HG02763 (cell line): Measurements from ENCODE around the gene OR4F6.
"Not testable (repeated sequence)": the region's sequence is repeated elsewhere in the genome, so short reads cannot be mapped to it uniquely, and the experiment has no call there.

ENCODE experiments used
- ATAC-seq: cut with Tn5 transposase; IDR thresholded peaks from one replicate; pipeline ENCODE4 v1.9.1; 2021; ENCODE audit warnings: mild to moderate bottlenecking, moderate library complexity; ENCODE audit not compliant: unreplicated experiment

The OR4F6 gene, protein sequence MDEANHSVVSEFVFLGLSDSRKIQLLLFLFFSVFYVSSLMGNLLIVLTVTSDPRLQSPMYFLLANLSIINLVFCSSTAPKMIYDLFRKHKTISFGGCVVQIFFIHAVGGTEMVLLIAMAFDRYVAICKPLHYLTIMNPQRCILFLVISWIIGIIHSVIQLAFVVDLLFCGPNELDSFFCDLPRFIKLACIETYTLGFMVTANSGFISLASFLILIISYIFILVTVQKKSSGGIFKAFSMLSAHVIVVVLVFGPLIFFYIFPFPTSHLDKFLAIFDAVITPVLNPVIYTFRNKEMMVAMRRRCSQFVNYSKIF

DNA sequence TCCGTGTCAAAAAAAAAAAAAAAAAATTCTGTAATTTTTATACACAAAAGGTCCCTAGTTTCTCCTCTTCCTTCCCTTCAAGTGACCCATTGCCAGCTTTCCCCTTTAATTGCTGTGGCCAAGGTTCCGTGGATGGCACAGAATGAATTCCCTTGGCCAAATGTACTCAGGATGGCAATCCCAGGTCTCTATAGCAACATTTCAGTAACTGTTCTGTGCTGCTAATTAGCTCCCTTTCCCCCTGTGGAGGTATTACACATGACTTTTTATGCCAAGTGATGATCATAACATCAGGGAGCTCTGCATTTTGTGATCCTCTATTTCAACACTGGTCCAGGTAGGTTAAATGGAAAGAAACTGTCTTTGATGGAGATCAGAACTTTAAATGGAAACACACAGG lies at the start of gene OR4F6:
Gene OR4F6, plus strand, starts transcription at position 301 of the 400 bp plus-strand sequence. CDS start 2,211 bp downstream, outside the sequence.
- ATAC-seq, result no peak

DNA sequence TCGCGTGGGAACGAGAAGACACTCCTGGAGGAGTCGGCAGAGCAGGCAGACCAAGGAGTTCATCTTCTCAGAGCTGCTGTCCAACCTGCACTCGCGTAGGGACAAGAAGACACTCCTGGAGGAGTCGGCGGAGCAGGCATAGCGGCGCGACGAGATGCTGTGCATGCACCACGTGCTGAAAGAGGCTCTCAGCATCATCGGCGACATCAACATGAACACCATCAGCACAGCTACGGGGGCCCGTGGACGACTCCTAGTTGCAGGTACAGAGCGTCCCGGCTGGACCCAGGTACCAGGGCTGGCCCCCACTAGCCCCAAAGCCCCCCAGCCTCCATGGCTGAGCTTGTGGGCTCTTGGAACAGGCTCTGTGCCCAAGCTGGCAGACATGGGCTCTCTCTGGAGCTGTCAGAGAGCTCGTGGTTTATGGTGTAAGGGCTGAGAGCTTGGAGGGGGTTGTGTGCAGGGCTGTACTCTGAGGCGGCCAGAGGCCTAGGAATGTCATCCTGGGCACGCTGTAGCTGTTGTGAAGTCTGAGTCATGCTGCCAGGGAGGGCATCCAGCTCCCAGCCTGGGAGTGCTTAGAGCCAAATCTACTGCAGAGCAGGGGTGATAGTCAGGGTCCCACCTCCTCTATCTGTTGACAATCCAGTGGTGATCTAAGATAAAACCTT lies 38.5 kb upstream of the OR4F6 start:
- not testable (repeated sequence) for ATAC-seq

DNA sequence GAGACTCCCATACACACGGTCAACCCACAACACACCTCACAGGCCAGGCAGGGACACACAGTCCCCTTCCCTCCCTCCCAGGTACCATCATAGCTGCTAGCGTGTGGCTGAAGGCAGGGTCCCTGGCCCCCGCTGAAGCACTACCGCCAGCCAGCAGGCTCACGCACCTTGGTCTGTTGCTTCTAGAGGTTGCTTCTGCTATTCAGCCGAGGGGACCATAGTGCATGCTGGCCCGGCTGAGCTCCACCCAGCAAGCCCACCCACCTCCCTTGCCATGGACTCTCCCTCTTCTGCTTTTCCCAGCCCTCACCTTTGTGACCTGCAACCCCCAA lies 38.0 kb upstream of the OR4F6 start:
- not testable (repeated sequence) for ATAC-seq

DNA sequence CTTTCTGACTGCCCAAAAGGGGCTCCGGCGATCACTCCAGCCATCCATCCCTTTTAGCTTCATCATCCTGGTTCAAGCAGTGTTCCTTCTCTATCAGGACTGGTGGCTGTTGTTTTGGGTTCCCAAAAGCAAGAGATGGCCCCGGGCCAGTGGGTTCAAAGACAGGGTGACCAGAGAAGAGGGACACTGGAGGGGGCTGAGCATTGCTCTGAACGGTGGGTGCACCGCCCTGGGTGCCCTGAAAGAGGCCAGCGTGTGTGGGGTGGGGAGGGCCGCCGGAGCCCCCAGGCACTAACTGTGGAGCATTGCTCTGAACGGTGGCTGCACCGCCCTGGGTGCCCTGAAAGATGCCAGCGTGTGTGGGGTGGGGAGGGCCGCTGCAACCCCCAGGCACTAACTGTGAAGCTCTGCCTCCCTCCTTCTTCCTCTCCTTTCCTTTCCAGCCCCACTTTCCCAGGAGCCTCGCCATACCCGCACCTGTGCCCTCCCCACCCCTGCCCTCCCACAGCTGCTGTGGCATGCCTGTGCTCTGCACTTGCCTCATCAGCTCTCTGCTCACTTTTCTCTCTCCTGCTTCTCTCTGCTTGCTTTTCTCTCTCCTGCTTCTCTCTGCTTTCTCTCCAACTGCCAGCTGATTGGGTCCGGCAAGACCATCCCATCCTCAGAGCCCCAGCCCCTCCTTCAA lies 37.4 kb upstream of the OR4F6 start:
- no peak for ATAC-seq

DNA sequence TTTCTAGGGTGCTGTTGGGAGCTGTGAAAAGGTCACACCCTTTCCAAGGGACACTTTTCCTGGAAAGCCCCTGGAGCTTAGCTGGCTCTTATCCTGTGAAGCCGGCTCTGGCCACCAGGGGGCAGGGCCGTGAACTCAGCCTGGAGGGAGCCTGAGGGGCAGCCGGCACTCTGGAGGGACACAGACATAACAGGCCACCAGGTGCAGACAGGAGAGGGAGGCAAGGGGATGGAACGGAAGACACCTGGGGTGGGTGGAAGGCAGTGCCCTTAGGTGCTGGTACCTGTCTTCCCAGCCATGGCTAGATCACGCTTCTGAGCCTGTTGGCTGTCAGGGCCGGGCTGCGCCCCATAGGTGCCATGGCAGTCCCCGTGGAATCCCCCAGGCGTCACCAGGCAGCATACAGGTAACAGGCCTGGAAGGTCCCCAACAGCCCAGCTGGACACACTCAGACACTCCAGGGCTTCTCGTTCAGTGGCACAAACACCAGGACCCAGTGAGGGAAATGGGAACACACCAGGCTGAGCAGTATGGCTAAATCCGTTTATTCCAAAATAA lies 36.1 kb upstream of the OR4F6 start:
- not testable (repeated sequence) for ATAC-seq

DNA sequence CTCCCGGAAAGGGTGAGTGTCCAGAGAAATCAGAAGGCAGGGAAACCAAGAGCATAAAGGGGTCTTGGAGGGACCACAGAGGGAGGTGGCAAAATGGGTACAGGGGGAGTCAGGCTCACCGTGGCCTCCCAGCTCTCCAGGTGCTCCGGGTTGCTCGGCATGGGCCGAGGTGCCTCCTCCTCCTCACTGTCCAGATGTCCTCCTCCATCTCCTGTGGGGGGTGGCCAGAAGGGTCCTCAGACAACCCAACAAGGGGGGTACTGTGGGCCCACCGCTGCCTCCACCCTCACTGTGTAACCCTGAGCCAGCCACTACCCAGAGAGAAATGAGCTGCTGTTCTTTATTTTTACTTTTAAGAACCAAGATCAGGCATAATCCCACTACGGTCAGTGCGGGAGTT lies 30.4 kb upstream of the OR4F6 start:
- no peak for ATAC-seq

DNA sequence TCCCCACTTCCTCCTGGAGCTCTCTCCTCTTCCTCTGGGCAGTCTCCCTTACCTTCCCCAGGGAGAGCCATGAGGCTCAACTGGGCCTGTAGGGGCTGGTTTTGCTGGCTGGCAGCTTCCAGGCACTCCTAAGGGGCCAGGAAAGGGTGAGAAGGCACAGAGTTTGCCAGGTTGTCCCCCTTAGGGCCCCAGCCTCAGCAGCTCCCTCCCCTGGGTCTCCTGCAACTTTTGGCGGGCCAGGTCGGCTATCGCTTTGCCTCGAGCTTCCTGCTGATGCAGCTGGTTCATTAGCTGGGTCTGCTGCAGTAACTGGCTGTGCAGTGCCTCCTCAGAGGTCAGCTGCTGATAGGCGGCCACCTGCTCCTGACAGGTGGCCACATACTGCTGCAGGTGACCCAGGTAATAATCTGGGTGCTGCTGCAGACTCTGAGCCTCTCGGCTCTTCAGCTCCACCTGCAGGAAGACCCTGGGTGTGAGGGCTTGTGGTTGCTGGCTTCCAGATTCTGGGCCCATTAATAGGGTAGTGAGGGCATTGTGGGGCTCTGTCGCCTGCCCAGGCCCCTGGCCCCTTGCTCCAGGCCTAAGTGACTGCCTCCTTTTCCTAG lies 29.7 kb upstream of the OR4F6 start:
- ATAC-seq, result no peak

DNA sequence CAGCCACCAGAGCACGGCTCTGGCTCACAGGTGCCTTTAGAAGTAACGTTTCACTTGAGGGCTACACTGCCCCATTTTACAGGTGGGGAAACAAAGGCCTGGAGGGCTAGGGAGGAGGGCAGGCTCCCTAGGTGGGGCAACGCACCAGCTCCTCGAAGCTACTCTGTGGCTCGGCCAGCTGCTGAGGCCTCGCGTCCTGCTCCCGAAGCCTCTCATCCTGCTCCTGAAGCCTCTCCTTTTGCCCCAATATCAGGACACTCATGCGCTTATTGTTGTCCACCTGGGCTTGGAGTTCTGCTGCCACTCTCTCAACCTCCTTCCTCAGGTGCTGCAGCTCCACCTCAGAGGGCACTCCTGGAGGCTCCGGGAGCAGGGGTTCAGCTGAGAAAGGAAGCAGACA lies 28.2 kb upstream of the OR4F6 start:
- ATAC-seq, result no peak

DNA sequence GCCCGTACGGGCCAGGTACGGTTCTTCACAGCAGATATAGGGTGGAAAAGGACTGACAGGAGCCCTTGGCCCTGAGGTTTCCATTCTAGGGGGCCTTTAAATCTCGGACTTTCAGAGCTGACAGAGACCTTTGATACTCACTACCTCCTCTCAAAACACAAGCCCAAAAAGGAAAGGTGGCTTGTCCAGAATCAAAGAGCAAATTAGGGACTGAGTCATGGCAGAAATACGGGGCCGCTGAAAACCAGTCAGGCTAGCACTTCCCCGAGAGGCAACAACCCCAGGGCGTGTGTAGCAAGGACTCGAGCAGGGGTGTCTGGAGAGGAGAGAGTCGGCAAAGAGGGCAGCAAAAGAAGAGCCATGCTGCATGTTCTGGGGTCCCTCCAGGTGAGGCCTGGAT lies 24.7 kb upstream of the OR4F6 start:
- ATAC-seq, result not testable (repeated sequence)

DNA sequence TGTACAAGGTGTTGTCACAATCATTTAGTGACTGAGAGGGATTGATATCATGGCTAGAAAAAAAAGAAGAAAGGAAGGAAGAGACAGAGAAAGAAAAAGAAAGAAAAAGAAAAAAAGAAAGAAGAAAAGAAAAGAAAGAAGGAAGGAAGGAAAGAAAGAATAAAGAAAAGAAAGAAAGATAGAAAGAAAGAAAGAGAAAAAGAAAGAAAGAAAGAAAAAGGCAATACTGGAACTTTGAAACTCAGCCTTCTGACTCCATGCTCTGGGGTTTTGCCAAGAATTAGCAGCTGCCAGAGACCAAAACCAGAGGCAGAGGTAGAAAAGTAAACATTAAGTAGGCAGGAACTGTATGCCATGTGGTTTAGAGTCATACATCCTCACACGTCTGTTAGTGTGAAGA lies 23.1 kb upstream of the OR4F6 start:
- not testable (repeated sequence) for ATAC-seq

DNA sequence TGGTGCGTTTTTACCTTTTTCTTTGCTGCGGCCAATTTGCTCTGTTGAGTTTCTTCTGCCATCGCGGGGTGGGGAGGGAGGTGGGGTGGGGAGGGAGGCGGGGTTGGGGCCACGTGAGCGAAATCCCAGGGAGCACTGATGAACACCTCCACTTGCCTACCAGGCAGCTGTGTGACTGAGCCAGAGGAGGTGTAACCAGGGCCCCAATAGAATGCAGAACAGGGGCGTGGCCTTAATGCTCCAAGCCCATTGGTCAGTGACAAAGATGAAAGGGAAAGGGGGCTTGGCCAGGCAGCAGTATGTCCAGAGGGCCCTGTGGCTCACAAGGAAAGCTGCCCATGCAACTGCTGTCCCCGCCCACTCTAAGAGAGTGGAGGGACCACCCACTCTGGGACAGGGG lies 21.4 kb upstream of the OR4F6 start:
- ATAC-seq, result no peak

DNA sequence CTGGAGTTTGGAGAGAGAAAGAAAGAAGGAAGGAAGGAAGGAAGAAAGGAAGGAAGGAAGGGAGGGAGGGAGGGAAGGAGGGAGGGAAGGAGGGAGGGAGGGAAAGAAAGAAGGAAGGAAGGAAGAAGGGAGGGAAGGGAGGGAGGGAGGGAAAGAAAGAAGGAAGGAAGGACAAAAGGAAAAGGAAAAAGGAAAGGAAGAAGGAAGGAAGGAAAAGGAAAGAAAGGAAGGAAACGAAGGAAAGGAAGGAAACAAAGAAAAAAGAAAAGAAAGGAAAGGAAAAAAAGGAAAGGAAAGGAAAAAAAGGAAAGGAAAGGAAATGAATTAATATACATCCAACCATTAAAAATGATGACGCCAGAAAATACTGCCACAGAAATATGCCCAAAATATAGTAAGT lies 18.7 kb upstream of the OR4F6 start:
- ATAC-seq, result no peak

DNA sequence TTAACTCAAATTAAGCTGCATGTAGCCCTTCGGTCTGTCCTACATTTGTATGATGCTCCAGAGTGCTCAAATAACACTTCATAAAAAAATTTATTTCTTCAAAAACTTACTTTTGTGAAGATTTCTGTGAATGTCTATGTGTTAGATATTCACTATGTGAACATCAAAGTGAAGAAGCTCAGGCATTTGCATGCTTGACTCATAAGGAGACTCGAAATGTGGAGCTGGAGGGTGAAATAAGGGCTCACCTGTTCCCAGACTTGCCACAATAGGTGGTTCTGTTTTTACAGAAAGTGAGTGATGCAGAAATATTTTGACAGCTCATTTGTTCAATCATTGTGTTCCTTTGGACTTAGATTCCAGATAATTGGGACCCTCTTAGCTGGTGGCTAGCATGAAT lies 16.9 kb upstream of the OR4F6 start:
- ATAC-seq, result not testable (repeated sequence)

DNA sequence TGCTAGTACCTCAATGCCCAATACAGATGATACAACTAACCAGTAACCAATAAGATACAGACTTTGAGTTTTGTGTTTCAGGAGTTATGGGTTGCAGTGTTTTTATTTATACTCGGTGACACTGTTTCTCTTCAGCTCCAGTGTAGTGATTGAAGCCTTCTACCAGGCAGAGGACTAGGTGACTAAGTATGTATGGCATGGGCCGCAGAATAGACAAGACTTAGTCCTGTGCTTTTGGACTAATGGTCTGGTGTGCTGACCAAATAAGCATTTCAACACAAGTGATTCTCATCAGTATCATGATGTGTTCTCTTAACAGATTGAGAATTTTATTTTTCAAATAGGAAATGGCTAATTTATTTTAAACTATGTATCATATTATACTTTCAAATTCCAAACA lies 15.3 kb upstream of the OR4F6 start:
- ATAC-seq, result not testable (repeated sequence)

DNA sequence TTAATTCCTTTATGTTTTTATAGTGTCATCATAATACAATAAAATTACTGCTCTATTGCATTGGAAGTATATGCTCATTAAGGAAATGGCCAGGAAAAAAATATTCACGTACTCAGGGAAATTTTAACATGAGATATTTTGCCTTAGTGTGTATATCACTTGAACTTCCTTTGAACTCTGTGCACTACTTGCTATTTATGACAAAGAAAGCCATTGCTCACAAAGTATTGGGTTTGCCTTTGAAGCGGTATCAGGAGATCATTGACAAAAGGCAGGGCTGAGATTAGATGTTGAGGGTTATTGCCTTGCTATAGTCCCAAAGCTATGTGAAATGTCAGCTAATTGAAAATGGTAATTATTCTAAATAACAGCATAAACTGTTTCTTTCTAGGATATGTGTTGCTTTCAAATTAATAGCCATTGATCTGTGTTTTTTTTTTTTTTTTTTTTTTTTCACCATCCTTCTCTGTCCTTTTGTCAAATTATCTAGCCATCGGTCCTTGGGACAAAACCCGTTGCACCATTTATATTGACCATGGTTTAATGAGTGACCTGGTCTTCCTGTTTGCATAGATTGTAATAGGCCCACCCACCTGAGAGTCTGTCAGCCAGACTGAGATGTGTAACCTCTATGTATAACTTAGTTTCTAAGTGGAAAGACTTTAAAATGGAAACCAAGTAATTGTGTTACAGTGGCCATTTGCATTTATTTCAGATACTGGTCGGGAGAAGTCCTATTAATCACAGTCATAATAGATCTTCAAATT lies 14.6 kb upstream of the OR4F6 start:
- not testable (repeated sequence) for ATAC-seq

DNA sequence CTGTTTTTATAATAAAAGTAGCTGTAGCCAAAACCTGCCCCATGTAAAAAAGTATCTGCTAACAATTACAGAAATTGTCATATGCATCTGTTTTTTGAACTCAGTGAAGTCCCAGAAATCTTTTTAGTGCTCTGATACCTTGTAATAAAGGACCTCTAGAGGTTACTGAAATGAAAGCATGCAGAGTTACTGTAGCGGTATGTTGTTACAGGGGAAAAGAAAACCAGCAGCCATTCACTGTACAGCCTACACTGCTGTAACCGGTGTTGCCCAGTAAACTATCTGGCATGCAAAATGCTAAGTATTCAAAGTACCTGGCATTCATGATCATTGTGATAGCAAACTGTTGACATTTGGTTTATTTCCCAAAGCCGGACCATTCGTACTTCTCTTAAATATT lies 12.6 kb upstream of the OR4F6 start:
- not testable (repeated sequence) for ATAC-seq

DNA sequence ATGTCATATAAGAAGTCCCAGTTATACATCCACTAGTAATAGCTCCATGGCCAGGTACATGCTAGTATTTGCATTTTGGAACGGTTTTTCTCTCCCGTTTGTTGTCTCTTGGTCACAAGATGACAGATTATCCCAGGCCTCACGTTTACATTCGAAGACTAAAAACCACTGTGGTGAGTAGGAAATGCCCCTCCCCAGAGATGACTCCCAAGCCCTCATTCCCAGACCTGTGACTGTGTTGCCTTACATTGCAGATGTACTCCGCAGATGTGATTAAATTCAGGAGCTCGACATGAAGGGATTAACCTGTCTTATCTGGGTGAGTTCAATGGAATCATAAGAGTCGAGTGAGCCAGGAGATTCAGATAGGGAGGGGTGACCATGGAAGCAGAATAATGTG lies 9.3 kb upstream of the OR4F6 start:
- not testable (repeated sequence) for ATAC-seq

DNA sequence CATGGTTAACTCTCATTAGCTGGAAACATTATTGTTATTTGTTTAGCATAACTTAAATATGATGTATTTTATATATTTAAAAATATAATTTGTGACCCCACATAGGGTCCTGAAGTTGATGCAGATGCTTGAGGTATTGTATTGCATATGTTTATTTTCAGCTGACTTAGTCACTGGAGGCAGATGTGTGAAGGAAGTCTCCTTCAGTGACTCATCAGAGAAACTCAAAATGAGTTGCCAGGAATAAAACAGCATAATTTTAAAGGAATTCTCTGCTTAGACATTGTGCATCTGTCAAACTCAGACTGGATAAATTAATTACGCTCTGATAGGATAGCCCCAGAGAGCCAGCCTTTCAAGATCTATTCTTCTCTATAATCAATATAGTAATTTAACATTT lies 7.9 kb upstream of the OR4F6 start:
- no peak for ATAC-seq

DNA sequence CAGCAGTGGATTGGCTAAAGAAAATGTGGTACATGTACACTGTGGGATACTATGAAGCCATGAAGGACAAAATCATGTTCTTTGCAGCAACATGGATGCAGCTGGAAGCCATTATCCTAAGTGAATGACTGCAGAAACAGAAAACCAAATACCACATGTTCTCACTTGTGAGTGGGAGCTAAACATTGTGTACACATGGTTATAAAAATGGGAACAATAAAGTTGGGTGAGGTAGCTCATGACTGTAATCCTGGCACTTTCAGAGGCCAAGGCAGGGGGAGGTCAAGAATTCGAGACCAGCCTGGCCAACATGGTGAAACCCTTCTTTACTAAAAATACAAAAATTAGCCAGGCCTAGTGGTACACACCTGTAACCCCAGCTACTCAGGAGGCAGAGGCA lies 3.6 kb upstream of the OR4F6 start:
- ATAC-seq, result no peak

DNA sequence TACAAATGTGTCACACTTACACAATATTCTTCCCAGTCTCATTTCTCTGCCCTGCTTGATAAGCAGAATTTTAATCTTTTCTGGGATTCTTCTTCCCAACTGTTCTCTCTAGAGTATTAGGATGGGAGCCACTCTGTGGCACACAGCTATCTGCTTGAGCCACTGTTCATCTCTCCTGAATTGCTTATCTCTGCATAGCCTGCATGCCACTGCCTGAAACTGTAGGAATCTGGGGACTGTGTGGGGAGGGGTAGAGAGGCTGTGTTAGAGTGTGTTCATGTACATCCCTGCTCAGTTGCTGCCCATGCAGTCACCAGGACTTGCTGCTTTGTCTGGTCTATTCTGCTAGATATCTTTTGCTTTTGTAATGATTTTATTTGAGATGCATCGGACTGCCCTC lies 2.3 kb upstream of the OR4F6 start:
- no peak for ATAC-seq

DNA sequence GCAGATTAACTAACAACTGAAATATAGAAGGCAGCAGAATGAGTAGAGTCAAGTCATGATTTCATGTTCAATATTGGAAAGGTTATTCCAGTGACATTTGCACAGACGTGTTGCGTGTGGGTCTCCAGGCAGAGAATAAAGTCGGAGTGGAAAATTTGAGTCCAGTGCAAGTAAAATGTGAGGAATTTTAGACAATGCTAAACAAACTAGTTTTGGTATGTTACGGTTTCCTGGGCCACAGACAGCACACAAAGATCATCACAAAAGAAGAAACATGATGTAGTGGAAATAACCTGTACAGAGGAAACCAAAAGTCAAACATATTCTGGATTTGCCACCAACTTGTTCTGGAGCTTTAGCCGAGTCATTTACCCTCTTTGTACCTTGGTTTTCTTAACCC lies 367 bp downstream of the OR4F6 start:
- no peak for ATAC-seq
